ENCODE results near the gene BRD2. TPM values are rescaled to one million over a fixed set of nuclear protein-coding genes. Genes with fewer than 3 reads are reported as not detected.
A peak's percentile ranks its signal among the peaks of the same experiment; 100 is the strongest.

The BRD2 gene
- total RNA-seq, 2 experiments from 2014 or later: 334 to 383 TPM

DNA sequence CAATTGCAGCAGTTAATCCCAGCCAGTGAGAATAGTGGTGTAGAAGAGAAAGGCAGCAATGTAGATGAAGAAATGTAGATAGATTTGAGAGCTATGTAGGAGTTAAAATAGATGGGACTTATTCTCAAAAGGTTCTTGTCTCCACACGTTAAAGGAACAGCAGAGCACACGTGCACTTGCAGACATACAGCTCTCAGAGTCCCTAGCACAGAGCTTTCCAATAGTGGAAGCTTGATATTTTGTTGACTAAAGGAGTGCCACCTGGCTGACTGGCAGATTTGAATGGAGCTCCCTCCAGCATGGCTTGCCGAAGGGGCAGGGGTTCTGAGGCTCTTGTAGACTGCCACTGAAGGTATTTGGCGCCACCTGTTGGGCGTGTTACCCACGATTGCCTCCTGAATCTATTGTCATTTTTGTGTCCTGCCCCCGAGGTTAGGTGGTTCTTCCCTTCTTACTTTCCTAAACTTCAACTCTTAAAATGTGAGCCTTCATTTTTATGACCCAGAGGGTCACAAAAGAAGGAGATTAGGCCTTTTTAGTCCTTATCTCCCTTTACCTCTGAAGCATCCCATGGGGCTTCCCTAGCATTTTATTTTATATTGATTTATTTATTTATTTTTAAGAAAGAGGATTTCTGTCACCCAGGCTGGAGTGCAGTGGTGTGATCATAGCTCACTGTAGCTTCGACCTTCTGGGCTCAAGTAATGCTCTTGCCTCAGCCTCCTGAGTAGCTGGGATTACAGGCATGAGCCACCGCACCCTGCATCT, 16.4 kb downstream of the BRD2 start:
- ChIA-PET CTCF (interaction anchor here (0.6 to 8.5 kb wide), 36 partner anchors 9 to 264 kb away, joined by 3 to 130 read pairs (median 5); partner anchors contain the start of genes BRD2, HLA-DMA, HLA-DMB and PSMB8), POLR2A (interaction anchor here (0.9 to 2.6 kb wide), 4 partner anchors 11 to 117 kb away, joined by 3 to 25 read pairs (median 5); no protein-coding TSS in a partner anchor)
- H3K4me1 Mint-ChIP-seq: peaks cover 33% of the 10 kb centered on the region
- H3K36me3 Mint-ChIP-seq (ENCODE audit: low read depth): peaks cover 19% of the 10 kb centered on the region
- H3K27ac Mint-ChIP-seq: peak overlapping the region; percentile 32
- DNase-seq: peak; percentile 94
- no peaks in the 10 kb centered on the region for H3K9me3 Mint-ChIP-seq
- H3K27me3 Mint-ChIP-seq: no peaks in the 10 kb centered on the region
- no peak overlapping the region for H3K4me3 Mint-ChIP-seq

DNA sequence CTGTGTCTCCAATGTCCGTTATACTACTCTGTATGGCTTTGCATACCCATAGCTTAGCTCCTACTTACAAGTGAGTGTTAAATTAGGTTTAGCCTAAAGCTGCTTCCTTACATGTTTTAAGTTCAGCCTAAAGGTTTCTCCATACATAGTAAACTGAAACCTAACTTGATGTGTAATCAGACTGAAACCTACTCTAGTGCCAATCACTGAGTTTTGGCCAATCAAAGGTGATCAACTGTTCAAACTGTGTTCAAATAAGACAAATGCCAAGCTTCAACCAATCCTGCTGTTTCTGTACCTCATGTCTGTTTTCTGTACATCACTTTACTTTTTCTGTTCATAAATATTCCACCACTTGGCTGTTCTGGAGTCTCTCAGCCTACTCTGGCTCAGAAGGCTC, 21.0 kb downstream of the BRD2 start:
- Mint-ChIP-seq H3K4me1 (peaks cover 22% of the 10 kb centered on the region), H3K27ac (no peak overlapping the region)

DNA sequence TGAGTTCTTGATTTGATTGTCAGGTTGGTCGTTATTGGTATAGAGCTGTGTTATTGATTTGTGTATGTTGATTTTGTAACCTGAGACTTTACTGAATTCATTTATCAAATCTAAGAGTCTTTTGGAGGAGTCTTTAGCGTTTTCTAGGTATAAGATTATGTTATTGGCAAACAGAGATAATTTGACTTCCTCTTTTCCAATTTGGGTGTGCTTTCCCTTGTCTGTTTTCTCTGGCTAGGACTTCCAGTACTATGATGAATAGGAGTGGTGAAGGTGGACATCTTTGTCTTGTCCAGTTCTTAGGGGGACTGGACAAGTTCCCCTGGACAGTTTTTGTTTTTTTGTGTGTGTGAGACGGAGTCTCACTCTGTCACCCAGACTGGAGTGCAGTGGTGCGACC, 23.6 kb downstream of the BRD2 start:
- peaks cover 27% of the 10 kb centered on the region for H3K27me3 Mint-ChIP-seq
- H3K4me3 Mint-ChIP-seq: no peak overlapping the region
- H3K4me1 Mint-ChIP-seq: peaks cover 13% of the 10 kb centered on the region
- H3K36me3 Mint-ChIP-seq (ENCODE audit: low read depth): no peaks in the 10 kb centered on the region
- H3K27ac Mint-ChIP-seq: no peak overlapping the region
- ChIA-PET POLR2A (no interaction called here), CTCF (interaction anchor here (0.6 to 1.0 kb wide), 2 partner anchors 50 to 115 kb away, joined by 3 to 4 read pairs; no protein-coding TSS in a partner anchor)
- no peak for DNase-seq
- no peaks in the 10 kb centered on the region for H3K9me3 Mint-ChIP-seq

More for the DNA sequence above, 21.0 kb downstream of the BRD2 start:
- CTCF ChIA-PET: interaction anchor here (1.1 to 8.5 kb wide), 4 partner anchors 9 to 36 kb away, joined by 4 to 130 read pairs (median 4); partner anchors contain the start of gene BRD2
- POLR2A ChIA-PET: interaction anchor here (0.8 kb wide), 1 partner anchor 16 kb away, joined by 3 read pairs; no protein-coding TSS in a partner anchor
- DNase-seq: no peak
- Mint-ChIP-seq H3K27me3 (peaks cover 12% of the 10 kb centered on the region), H3K9me3 (no peaks in the 10 kb centered on the region), H3K36me3 (ENCODE audit: low read depth) (no peaks in the 10 kb centered on the region), H3K4me3 (no peak overlapping the region)

DNA sequence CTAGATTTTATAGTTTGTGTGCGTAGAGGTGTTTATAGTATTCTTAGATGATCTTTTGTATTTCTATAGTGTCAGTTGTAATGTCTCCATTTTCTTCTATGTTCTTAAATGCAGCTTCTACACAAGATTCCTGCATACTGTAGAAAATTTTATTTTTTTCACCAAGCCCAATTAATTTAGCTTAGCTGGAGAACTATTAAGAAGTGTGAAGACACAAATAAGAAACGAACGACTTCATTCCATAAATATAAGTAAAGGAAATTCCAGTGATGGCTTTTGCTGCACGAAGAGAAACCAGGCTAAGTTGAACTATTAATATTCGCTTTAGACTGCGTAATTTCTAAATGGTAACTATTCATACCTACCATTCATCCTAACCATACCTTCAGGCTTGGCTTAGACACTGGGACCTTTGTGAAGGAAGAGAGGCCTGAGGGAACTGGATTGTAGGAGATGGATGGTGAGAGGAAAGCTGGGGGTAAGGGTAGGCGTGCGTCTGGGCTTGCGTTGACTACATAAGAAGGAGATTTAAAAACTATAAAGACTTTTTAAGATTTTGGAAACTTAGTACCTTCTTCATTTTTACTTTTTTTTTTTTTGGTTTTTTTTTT, 25.1 kb downstream of the BRD2 start:
- Mint-ChIP-seq H3K27me3 (peaks cover 34% of the 10 kb centered on the region), H3K27ac (no peak overlapping the region), H3K36me3 (ENCODE audit: low read depth) (no peaks in the 10 kb centered on the region), H3K9me3 (no peaks in the 10 kb centered on the region), H3K4me3 (no peak overlapping the region), H3K4me1 (peaks cover 6% of the 10 kb centered on the region)
- DNase-seq: no peak
- ChIA-PET CTCF (interaction anchor here (0.6 to 1.5 kb wide), 2 partner anchors 9 to 914 kb away, joined by 3 to 4 read pairs; no protein-coding TSS in a partner anchor), POLR2A (no interaction called here)

DNA sequence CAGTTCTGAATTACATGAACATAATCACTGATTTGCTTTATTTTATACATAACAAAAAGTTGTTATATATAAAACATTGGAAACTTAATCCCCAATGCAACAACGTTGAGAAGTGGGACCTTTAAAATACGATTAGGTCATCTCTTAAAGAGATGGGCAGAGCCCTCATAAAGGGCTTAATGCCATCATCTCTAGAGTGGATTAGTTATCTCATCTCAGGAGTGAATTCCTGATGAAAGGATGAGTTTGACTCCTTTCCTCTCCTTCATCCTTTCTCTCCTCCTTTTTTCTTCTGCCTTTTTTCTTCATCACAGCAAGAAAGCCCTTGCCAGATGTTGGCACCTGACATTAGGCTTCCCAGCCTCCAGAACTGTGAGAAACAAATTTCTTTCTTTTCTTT, 27.1 kb downstream of the BRD2 start:
- no peak overlapping the region for H3K4me3 Mint-ChIP-seq
- peaks cover 7% of the 10 kb centered on the region for H3K4me1 Mint-ChIP-seq
- POLR2A ChIA-PET: no interaction called here
- H3K36me3 Mint-ChIP-seq (ENCODE audit: low read depth): no peaks in the 10 kb centered on the region
- CTCF ChIA-PET: interaction anchor here (0.5 kb wide), 1 partner anchor 306 kb away, joined by 3 read pairs; no protein-coding TSS in a partner anchor
- H3K27ac Mint-ChIP-seq: no peak overlapping the region
- no peak for DNase-seq
- peaks cover 43% of the 10 kb centered on the region for H3K27me3 Mint-ChIP-seq
- no peaks in the 10 kb centered on the region for H3K9me3 Mint-ChIP-seq

DNA sequence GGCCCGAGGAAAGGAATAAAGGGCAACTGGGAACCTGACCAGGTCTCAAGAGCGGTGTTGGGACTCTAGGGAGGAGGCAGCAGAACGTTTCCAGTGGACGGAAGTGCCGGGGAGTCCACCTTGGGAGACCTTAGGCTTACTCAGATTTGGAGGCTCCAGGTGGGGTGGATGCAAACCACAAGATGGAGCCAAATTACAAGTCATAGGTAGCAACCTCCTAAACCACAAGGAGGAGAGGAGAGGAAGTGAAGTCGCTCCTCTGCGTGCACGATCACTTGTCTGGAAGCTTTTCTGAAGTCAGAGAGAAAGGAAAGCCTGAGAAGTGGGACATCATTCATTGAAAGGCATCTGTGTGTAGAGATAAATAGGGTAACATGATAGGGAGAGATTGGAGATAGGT, 31.7 kb downstream of the BRD2 start:
- CTCF ChIA-PET: interaction anchor here (1.0 to 1.4 kb wide), 3 partner anchors 11 to 66 kb away, joined by 3 to 4 read pairs (median 3); no protein-coding TSS in a partner anchor
- H3K36me3 Mint-ChIP-seq (ENCODE audit: low read depth): no peaks in the 10 kb centered on the region
- peaks cover 47% of the 10 kb centered on the region for H3K27me3 Mint-ChIP-seq
- H3K27ac Mint-ChIP-seq: no peak overlapping the region
- peaks cover 11% of the 10 kb centered on the region for H3K4me1 Mint-ChIP-seq
- no peaks in the 10 kb centered on the region for H3K9me3 Mint-ChIP-seq
- H3K4me3 Mint-ChIP-seq: no peak overlapping the region
- DNase-seq: peak; percentile 49
- POLR2A ChIA-PET: no interaction called here

DNA sequence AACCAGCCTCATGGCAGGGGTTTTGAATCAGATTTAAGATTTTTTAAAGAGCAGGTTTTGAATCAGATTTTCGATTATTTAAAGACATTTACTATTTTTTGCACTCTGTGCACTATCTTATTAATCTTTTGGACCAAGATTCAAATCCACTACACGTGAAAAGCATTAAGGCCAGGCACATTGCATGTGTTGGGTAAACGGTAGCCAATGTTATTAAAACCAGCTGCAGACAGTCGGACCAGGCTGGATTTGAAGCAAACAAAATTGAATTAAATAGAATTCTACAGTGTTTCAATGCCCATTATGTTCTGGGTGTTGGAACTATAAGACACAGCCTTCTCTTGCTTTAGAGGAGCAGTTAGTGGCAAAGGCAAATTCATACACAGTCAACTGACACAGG, 33.3 kb downstream of the BRD2 start:
- ChIA-PET POLR2A (no interaction called here), CTCF (interaction anchor here (1.4 kb wide), 1 partner anchor 13 kb away, joined by 4 read pairs; no protein-coding TSS in a partner anchor)
- H3K27me3 Mint-ChIP-seq: peaks cover 34% of the 10 kb centered on the region
- no peak overlapping the region for H3K4me3 Mint-ChIP-seq
- no peaks in the 10 kb centered on the region for H3K9me3 Mint-ChIP-seq
- H3K4me1 Mint-ChIP-seq: peaks cover 11% of the 10 kb centered on the region
- DNase-seq: no peak
- H3K36me3 Mint-ChIP-seq (ENCODE audit: low read depth): no peaks in the 10 kb centered on the region
- H3K27ac Mint-ChIP-seq: no peak overlapping the region

DNA sequence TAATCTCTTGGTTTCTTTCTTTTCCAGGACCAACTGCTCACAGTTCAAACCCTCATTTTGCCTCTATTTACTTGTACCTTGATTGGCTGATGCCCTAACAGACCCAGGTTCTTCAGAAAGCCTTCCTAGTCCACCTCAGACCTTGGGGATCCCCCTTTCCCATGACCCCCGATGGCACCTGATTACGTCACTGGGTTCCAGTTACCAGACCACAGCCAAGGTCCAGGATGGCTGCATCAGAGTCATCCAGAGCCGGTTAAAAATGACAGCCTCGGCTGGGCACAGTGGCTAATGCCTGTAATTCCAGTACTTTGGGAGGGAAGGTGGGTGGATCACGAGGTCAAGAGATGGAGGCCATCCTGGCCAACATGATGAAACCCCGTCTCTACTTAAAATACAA, 36.5 kb downstream of the BRD2 start:
- POLR2A ChIA-PET: no interaction called here
- peaks cover 24% of the 10 kb centered on the region for H3K4me1 Mint-ChIP-seq
- H3K4me3 Mint-ChIP-seq: no peak overlapping the region
- H3K27me3 Mint-ChIP-seq: peaks cover 29% of the 10 kb centered on the region
- CTCF ChIA-PET: no interaction called here
- no peak for DNase-seq
- no peaks in the 10 kb centered on the region for H3K36me3 Mint-ChIP-seq (ENCODE audit: low read depth)
- H3K27ac Mint-ChIP-seq: no peak overlapping the region
- no peaks in the 10 kb centered on the region for H3K9me3 Mint-ChIP-seq

DNA sequence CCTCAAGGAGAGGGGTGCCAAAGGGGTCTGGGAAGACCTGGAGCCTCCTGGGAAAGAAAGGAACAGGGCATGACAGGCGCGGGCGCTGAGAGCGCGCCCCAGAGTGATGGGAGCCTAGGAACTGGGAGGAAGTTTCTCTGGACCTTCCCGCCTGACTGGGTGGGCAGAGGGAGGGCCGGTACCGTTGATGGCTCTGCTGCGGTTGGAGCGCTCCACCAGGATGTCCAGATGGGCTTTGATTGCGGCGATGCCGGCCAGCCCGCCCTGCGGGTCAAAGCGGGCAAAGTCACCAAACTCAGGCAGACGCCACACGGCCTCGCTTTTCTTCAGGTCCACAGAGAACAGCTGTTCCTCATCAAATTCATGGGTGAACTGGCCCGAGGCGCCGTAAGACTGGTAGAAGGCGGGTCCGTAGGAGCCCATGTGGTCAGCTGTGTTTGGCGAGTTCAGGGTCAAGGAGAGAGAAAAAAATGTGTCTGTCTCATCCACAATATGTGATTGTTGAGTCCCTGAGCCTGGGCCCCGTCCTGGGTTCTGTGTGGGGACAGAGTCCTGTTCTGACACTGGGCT, 39.5 kb downstream of the BRD2 start:
- no peaks in the 10 kb centered on the region for H3K36me3 Mint-ChIP-seq (ENCODE audit: low read depth)
- peaks cover 28% of the 10 kb centered on the region for H3K27me3 Mint-ChIP-seq
- DNase-seq: no peak
- ChIA-PET CTCF (interaction anchor here (0.6 kb wide), 1 partner anchor 63 kb away, joined by 3 read pairs; no protein-coding TSS in a partner anchor), POLR2A (no interaction called here)
- H3K27ac Mint-ChIP-seq: no peak overlapping the region
- H3K9me3 Mint-ChIP-seq: no peaks in the 10 kb centered on the region
- no peak overlapping the region for H3K4me3 Mint-ChIP-seq
- peaks cover 15% of the 10 kb centered on the region for H3K4me1 Mint-ChIP-seq

DNA sequence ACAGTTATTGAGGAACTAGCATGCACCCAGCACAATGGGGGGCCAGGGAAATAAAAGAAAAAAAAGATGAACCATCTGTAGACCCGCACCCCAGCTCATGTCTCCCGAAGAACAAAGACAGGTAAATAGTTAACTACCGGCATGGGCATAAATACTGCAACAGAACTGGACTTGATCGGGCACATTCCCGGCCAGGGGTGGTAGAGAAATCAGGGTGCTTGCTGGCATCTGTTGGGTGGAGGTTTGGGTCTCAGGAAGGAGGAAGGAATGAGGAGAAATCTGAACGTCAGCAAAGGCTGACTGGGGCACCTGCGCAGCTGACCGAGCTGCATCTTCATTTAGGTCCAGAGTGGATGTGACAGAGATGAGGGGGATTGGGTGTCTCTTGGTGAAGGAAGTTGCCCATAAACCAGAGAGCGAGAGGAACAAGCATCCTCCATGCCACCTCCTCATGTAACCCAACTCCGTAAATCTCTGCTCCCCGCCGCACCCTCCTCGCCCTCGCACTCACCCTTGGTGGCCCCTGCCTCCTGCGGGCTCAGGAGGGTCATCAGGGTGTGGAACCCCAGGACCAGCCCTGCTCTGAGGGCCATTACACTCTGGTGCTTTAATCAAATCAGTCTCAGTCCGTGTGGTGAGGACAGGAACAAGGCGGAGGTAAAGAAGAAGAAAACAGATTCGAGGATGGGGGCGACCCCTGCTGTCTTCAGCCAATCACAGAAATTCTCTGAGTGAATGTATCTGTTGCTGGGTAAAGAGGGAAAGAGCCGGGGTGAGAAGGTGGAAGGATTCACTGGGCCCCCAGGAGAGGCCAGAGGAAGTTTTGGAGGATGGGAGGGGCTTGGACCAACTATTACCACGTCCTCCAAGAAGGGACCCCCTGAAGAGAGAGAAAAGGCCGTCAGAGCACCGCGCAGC, 40.8 kb downstream of the BRD2 start, which contains the start of gene HLA-DOA:
TSS of gene HLA-DOA (minus strand) at position 648 of the 918 bp plus-strand sequence.
- Mint-ChIP-seq H3K9me3 (no peaks in the 10 kb centered on the region), H3K36me3 (ENCODE audit: low read depth) (no peaks in the 10 kb centered on the region), H3K27ac (no peak within 1 kb of the TSS), H3K27me3 (peaks cover 28% of the 10 kb centered on the region), H3K4me3 (peak within 1 kb of the TSS; percentile 52), H3K4me1 (peaks cover 15% of the 10 kb centered on the region)
- CTCF ChIA-PET: no interaction called here
- DNase-seq: peak; percentile 49
- POLR2A ChIA-PET: interaction anchor here (0.6 kb wide), 1 partner anchor 107 kb away, joined by 3 read pairs; no protein-coding TSS in a partner anchor

DNA sequence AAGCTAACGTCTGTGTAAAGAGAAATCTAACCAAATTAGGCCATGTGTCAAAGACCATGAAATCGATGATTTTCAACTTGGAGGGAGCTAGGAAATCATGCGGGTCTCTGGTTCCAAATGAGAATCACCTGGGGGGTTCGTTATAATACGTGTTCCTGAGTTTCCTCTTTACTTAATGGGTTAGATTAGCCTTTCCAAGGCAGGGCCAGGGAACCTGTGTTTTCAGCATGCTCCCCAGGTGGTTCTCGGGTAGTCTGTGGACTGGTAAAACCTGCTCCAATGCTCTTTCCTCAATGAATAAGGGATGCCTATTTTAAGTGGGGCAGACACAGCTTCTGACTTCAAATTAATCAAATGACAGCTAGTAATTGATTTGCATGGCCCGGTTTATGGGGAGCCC, 42.0 kb downstream of the BRD2 start:
- H3K9me3 Mint-ChIP-seq: no peaks in the 10 kb centered on the region
- ChIA-PET POLR2A (interaction anchor here (0.6 kb wide), 1 partner anchor 106 kb away, joined by 3 read pairs; no protein-coding TSS in a partner anchor), CTCF (no interaction called here)

DNA sequence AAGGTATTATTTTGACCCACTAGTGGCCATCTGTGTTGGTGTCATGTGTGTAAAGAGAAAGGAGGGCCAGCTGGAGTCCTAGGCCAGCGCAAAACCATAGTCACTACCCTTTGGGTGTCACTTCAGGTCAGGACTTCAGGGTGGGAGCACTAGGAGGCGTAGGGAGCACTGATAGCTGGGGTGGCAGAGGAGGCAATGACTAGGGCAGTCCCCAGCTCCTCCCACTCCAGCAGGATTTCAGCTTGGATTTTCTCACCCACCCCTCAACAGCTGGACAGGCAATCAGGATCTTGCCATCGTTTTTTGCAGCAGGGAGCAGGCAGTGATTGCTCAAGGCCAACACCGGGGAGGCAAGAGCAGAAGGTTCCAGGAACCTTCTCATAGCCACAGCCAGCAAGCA, 45.2 kb downstream of the BRD2 start:
- Mint-ChIP-seq H3K27me3 (peaks cover 29% of the 10 kb centered on the region), H3K27ac (no peak overlapping the region), H3K9me3 (no peaks in the 10 kb centered on the region), H3K36me3 (ENCODE audit: low read depth) (no peaks in the 10 kb centered on the region), H3K4me3 (no peak overlapping the region), H3K4me1 (peaks cover 22% of the 10 kb centered on the region)
- no peak for DNase-seq
- ChIA-PET POLR2A (no interaction called here), CTCF (interaction anchor here (1.4 kb wide), 1 partner anchor 79 kb away, joined by 3 read pairs; no protein-coding TSS in a partner anchor)

More for the DNA sequence above, 42.0 kb downstream of the BRD2 start:
- H3K4me1 Mint-ChIP-seq: peaks cover 16% of the 10 kb centered on the region
- H3K27ac Mint-ChIP-seq: no peak overlapping the region
- H3K36me3 Mint-ChIP-seq (ENCODE audit: low read depth): no peaks in the 10 kb centered on the region
- H3K4me3 Mint-ChIP-seq: no peak overlapping the region
- no peak for DNase-seq
- peaks cover 29% of the 10 kb centered on the region for H3K27me3 Mint-ChIP-seq
